ENCODE results near the gene TSPAN14. TPM values are rescaled to one million over a fixed set of nuclear protein-coding genes. Genes with fewer than 3 reads are reported as not detected.

The TSPAN14 gene
- total RNA-seq, 1 experiment from 2014 or later, result 46.8 TPM

- Histone ChIP-seq H3K27me3 (ENCODE audit: insufficient read depth, low read length) (no peaks in the 10 kb centered on the region), H3K23me2 (ENCODE audit: insufficient read length, low read depth, low read length, poor library complexity, severe bottlenecking) (no peaks in the 10 kb centered on the region), H3K18ac (ENCODE audit: insufficient read length, low read depth, low read length) (no peak overlapping the region), H2AK5ac (ENCODE audit: insufficient read length, low read length) (no peak overlapping the region), H2BK120ac (ENCODE audit: low read depth, low read length, poor library complexity, severe bottlenecking) (no peak overlapping the region), H2BK20ac (ENCODE audit: low read depth, low read length, poor library complexity, severe bottlenecking) (no peak overlapping the region), H3K56ac (ENCODE audit: insufficient read length, low read depth, low read length) (no peak overlapping the region), H3K9ac (ENCODE audit: extremely low read depth, insufficient read length, low read length) (no peak overlapping the region), H3K4me1 (ENCODE audit: insufficient read depth, low read length) (peaks cover 2% of the 10 kb centered on the region; the same call in 1 of the 2 replicates), H3K27ac (ENCODE audit: insufficient read length, low read depth, low read length) (no peak overlapping the region), H3K23ac (ENCODE audit: insufficient read length, low read depth, low read length) (no peak overlapping the region), H2BK12ac (ENCODE audit: insufficient read length, low read depth, low read length) (no peak overlapping the region), H4K20me1 (ENCODE audit: control insufficient read depth, insufficient read depth, insufficient read length) (no peaks in the 10 kb centered on the region), H4K5ac (ENCODE audit: insufficient read length, low read depth, low read length) (no peak overlapping the region), H4K91ac (ENCODE audit: insufficient read length, low read depth, low read length) (no peak overlapping the region), H2AFZ (ENCODE audit: low read length) (no peak overlapping the region), H3K79me1 (ENCODE audit: insufficient read depth, low read depth, low read length, poor library complexity, severe bottlenecking) (no peaks in the 10 kb centered on the region), H3K14ac (ENCODE audit: insufficient read depth, low read length) (no peak overlapping the region), H3K79me2 (ENCODE audit: insufficient read depth, low read length) (no peaks in the 10 kb centered on the region), H4K8ac (replicated peaks; ENCODE audit: insufficient read length, low read depth, low read length) (no peak overlapping the region), H3K4me2 (ENCODE audit: insufficient read depth, insufficient read length, low read length) (no peak overlapping the region), H3T11ph (ENCODE audit: low read length) (no peak overlapping the region), H2BK5ac (ENCODE audit: insufficient read length, low read length) (no peak overlapping the region), H3K9me3 (ENCODE audit: control insufficient read depth, low read depth, low read length) (no peaks in the 10 kb centered on the region), H2BK15ac (ENCODE audit: low read depth, low read length) (no peak overlapping the region), H3K4ac (ENCODE audit: low read depth, low read length) (no peak overlapping the region)
- peaks cover 10 to 12% of the 10 kb centered on the region in 2 experiments for H3K4me1 Mint-ChIP-seq
- WGBS (ENCODE audit: extremely low coverage, insufficient read length, low lambda C conversion rate), result no CpG with 5 or more reads among the region's 17 CpGs
- peaks cover 28 to 70% (median 46%) of the 10 kb centered on the region in 3 experiments; a peak in 6 of 7 replicates for H3K36me3 Mint-ChIP-seq (ENCODE audit: insufficient read depth in 1 of 3, low read depth in 3 of 3)
- no peaks in the 10 kb centered on the region for H3K27me3 Mint-ChIP-seq (ENCODE audit: low read depth)
- no peak overlapping the region for H3K4me3 Mint-ChIP-seq
- H3K27ac Mint-ChIP-seq, result peak overlapping the region in 1 of 3 experiments; percentile 70; a peak in 1 of 7 replicates
- DNase-seq, result no peak
- TF ChIP-seq, protein P1, sequence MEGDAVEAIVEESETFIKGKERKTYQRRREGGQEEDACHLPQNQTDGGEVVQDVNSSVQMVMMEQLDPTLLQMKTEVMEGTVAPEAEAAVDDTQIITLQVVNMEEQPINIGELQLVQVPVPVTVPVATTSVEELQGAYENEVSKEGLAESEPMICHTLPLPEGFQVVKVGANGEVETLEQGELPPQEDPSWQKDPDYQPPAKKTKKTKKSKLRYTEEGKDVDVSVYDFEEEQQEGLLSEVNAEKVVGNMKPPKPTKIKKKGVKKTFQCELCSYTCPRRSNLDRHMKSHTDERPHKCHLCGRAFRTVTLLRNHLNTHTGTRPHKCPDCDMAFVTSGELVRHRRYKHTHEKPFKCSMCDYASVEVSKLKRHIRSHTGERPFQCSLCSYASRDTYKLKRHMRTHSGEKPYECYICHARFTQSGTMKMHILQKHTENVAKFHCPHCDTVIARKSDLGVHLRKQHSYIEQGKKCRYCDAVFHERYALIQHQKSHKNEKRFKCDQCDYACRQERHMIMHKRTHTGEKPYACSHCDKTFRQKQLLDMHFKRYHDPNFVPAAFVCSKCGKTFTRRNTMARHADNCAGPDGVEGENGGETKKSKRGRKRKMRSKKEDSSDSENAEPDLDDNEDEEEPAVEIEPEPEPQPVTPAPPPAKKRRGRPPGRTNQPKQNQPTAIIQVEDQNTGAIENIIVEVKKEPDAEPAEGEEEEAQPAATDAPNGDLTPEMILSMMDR (conservative IDR thresholded peaks at IDR 0.05), result no peak
- H3K9me3 Mint-ChIP-seq, result no peaks in the 10 kb centered on the region
These were observed 64.2 kb downstream of the TSPAN14 start for GRCh38 chr10:80518143-80518806.
